Measurements from ENCODE around the gene IQSEC3.

IQSEC3 gene

DNA sequence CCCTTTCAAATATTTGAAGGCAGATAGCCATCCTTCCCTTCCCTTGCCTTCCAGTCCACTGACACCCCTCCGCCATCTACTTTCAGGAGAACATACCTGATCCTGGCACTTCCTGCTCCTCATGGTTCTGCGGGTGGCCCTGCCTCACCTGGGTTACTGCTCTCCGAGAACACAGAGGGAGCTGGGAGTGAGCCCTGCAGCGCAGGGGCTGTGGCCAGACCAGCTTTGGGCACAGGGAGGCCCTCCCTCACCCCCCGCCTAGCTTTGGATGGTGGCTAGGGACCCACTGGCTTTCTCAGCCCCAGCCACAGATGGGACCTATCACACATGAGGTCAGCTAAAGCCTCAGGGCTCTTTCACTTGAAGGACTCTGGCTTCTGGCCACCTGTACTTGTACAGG, 12.4 kb downstream of the IQSEC3 start:
- DNase-seq (ENCODE audit: low spot score): no peak

DNA sequence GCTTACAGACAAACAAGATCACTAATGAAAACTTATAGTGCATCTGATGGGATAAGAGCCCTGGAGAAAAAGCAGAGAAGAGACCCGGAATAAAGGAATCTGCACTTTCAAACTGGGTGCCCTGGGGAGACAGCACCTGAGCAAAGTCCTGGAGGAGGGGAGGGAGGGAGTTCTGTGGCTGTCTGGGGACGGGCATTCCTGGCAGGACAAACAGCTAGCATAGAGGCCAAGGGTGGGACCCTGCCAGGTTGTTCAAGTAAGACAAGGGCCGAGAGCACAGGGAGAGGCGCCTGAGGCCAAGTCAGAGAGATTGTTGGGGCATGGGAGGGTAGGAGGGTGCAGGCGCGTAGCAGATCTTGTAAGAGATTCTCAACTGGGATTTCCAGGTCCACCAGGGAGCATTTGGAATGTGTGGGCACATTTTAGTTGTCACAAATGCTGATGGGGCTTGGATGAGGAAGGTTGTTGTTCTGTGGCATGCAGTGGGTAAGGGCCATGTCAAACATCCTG, 14.2 kb downstream of the IQSEC3 start:
- no peak for DNase-seq (ENCODE audit: low spot score)

DNA sequence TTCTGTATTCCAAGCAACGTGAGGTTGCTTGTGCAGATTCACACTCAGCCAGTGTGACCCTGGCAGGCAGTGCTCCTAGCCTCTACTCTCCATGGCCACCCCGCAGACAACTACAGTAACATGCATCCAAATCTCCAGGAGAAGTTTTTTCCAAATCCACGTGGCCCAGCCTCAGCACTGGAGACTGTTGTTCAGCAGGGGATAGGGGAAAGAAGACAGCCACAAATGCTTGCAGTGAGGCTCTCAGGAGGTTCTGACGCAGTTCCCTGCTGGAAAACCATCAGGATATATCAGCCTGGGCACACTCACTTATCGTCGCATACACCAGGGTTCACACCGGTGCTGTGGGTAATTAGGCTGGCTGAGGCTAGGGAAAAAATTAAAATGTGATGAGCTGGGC, 16.2 kb downstream of the IQSEC3 start:
- DNase-seq (ENCODE audit: low spot score): no peak

DNA sequence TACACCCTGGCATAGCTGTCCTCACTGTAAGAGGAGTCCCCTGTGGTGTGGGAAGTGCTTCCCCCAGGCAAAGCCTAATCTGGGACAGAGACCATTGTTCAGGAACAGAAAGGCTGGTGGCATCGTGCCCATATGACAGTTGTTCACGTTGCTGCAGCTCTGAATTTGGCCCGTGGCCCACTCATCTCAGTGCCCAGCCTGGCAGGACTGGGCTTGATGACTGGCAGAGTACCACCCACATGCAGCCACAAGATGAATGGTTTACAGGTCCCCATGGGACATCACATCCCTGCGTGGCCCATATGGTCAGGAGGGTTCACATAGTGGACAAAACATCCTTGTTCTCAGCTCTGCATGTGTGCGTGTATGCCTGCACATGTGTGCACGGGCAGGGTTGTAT, 17.5 kb downstream of the IQSEC3 start:
- DNase-seq (ENCODE audit: low spot score): peak; percentile 91

DNA sequence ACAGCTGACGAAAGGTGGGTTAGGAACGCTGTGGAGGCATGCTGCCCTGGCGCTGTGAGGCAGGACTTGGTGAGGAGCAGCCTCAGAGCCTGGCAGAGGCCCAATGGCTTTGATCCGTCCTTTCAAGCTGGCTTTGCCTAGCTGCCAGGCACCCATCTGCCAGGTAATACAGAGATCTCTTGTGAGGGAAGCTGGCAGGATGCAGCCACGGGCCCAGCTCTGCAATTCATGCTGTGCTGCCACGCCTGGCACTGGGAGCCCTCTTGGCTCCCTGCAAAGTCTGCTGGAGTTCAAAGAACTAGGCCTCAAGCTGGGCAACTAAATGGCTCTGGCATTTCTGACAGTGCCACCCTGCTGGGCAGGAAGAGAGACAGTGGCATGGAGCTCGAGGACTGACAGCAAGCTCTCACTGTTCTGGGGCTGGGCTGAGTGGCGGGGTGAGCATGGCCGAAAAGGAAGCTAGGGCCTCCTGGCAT, 18.7 kb downstream of the IQSEC3 start:
- DNase-seq (ENCODE audit: low spot score): peak; percentile 92

DNA sequence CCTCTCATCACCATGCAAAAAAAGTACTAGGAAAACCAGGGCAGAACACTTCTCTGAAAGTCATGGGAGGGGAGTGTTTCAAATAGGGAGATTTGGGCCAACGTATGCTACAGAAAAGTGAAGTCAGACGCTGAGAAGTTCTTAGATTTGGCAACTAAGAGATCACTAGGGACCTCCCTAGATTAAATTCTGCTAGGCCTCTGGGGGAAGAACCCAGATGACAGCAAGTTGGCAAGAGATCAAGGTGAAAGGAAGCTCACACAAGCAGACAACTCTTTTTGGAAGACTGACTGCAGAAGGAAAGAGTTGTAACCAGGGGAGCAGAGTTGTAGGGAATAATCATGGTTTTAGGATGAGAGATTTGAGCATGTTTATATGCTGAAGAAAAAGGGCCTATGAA, 20.7 kb downstream of the IQSEC3 start:
- no peak for DNase-seq (ENCODE audit: low spot score)

DNA sequence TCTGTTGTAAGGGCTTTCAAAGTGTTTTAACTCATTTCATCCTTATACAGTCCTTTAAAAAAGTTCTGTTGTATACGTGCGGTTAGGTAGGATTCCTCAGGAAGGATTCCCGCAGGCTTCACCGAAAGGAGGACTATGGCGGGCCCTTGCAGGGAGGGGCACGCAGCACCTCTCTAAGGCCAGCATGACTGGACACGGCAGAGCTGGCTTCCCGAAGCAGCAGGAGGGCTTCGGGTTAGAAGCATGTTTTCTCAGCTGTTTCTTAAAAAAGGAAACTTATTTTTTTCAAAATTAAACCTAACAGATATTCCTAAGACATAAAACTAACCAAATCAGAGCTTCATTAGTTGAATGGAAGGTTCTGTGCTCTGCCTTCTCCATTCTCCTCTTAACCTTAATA, 21.3 kb downstream of the IQSEC3 start:
- DNase-seq (ENCODE audit: low spot score): no peak

DNA sequence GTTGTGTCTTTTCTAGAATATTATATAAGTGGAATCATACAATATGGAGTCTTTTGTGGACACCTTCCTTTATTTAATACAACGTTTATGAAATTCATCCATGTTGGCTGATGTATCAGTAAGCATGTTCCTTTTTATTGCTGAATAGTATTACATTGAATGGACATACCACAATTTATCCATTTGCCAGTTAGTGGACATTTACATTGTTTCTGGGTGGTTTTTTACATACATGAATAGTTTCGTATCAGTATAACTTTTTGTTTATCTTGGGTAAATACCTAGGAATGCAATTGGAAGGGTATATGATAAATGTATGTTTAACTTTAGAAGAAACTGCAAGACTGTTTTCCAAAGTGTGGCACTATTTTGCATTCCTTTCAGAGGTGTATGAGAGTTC, 23.1 kb downstream of the IQSEC3 start:
- DNase-seq (ENCODE audit: low spot score): no peak

DNA sequence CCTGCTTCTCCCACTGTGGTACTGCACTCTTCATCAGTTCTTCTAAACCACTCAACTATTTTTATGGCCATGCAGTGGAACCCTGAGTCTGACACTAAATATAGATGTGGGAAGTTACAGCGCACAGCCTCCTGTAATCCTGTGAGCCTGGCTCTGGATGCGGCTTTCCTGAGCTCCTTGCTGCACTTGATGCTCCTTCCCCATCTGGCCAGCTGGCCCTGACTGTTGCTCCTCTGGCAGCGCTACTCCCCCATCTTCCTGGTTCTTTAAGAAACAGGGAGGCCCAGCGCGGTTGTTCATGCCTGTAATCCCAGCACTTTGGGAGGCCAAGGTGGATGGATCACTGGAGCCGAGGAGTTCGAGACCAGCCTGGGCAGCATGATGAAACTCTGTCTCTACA, 24.6 kb downstream of the IQSEC3 start:
- no peak for DNase-seq (ENCODE audit: low spot score)

DNA sequence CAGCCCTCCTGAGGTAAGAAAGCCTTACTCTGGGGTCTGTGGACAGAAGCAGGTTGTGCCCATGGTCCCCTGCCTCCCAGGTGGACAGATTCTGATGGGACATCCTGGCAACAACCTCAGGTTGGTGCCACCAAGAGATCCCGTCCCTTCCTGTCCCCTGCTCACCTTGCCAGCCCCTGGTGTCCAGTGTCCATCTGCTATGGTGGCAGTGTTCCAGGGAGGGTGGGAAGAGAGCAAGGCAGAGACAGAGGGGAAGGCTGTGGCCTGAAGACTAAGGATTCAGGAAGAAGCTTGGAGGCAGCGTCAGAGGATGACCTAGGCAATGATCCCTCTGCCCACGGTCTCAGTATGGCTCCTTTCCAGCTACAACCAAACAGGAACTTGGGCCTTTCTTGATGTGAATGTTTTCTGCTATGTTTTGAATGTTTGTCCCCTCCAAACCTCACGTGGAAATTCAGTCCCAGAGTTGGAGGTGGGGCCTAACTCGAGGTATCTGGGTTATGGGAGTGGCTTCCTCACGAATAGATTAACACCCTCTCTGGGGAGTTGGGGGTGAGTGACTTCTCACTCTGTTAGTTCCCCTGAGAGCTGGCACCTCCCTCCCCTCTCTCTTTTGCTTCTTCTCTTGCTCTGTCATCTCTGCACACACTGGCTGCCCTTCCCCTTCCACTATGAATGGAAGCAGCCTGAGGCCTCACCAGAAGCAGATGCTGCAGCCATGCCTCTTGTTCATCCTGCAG, 26.9 kb downstream of the IQSEC3 start:
- peak; percentile 75 for DNase-seq (ENCODE audit: low spot score)

DNA sequence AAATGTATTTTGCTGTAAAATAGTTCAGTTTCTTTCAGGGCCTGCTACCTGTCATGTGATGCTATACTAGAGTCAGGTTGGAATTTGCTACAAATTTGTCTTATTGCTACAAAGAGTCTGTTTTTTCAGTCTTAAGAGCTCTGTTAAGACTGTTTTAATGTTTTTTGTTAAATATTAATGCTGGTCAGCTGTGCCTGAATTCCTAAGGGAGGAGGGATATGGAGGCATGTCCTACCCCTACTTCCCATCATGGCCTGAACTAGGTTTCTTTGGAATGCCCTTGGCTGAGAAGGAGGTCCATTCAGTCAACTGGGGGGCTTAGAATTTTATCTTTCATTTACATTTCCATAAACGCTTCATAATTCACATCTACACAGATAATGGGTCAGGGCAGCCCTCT, 30.0 kb downstream of the IQSEC3 start:
- DNase-seq (ENCODE audit: low spot score): no peak

DNA sequence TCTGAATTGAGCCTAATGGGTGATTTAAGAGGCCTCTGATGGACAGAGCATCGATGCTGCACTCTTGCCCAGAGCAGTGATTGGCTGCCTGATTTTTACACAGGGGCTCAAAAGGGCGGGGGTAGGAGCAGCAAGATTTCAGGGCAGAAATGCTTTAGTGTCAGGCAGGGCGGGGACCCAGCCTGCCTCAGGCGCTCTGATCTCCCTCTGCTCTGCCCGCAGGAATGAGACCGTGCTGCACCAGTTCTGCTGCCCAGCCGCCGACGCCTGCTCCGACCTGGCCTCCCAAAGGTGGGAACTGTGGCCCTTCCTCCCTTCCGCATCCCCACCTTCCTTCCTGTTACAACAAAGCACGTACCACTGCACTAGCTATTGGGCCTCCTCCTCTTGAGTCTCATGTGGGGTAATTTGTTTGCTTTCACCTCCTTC, 32.4 kb downstream of the IQSEC3 start:
- DNase-seq (ENCODE audit: low spot score): no peak

DNA sequence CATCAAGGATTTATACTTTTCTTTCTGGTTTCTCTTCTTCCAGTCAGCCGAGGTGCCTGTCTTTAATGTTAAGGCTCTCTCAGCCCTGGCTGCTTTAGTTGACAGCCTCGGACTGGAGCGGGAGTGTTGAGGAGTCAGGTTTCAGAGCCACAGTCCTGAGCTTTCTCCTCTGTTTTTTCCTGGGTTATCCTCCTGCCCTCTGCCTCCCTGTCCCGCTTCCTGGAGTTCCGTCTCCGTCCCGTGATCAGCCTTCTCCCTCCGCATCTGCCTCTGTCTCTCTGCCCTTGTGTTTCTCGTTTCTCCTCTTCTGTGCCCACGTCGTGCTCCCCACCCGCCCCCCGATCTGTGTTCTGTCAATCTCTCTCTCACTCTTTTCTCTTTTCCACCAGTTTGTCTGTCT, 33.0 kb downstream of the IQSEC3 start:
- DNase-seq (ENCODE audit: low spot score): no peak

DNA sequence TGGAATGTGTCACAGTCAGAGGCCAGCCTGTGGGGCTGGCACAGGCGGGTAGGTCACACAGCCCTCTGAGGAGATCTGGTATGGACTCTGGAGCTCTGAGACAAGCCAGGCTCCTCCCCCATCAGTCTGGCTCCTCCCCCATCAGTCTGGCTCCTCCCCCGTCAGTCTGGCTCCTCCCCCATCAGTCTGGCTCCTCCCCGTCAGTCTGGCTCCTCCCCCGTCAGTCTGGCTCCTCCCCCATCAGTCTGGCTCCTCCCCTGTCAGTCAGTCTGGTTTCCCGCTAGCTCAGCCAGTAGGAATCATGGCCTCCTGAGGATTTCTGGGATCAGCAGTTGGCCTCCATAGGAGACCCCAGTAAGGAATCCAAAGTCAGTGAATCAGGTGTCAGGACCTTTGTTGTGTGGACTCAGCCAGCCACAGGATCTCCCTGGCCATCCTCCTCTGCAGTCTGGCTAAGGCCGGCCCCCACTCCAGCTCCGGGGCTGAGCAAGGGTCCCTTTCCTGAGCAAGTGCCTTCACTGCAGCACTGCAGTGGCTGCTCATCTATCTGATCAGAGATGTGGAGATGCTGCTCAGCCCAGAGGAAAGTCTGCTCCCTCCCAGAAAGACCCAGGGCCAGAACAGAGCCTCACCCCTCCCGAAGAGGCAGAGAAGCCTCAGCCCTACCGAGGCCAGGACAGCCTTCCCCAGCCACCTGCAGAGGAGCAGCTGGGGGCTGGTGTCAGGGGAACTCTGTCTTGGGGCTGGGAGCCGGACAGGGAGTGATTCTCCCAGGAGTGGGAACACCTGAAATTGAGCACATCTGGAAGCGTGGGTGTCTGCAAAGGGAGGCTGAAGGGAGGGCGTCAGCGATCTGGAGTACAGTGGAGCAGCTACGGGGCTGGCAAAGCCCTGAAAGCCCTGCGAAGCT, 35.7 kb downstream of the IQSEC3 start:
- DNase-seq (ENCODE audit: low spot score): no peak

DNA sequence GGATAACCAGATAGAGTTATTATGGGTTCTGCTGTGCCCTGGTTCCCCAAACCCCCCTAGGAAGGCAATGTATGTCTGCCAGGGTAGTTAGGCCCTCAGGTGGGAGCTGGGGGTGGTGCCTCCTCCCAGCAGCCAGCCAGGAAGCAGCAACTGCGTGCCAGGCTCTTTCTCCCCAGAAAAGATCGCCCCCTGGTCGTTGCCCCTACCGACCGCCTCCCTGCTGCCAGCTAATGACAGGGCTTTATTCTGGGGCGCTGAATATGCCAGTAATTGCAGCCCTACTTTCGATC, 36.3 kb downstream of the IQSEC3 start:
- DNase-seq (ENCODE audit: low spot score): no peak

DNA sequence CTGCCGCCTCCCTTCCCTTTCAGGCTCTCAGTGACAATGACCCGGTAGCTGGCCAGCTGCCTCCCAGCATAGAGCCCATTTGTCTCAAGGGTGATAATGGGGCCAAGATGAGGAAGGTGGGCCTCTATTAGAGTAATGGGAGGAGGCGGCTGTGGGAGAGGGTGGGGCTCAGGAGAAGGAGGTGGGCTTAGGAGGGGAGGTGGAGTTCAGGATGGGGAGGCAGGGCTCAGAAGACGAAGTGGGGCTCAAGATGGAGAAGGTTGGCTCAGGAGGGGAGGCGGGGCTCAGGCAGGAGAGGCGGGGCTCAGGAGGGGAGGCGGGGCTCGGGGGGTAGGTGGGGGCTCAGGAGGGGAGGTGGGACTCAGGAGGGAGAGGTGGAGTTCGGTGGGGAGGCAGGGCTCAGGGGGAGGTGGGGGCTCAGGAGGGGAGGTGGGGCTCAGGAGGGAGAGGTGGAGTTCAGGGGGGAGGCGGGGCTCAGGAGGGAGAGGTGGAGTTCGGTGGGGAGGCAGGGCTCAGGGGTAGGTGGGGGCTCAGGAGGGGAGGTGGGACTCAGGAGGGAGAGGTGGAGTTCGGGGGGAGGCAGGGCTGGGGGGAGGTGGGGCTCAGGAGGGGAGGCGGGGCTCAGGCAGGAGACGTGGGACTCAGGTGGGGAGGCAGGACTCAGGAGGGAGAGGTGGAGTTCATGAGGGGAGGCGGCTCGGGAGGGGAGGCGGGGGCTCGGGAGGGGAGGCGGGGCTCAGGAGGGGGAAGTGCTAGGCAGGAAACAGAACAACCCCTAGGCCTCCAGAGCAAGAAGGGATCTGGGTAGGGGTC, 36.8 kb downstream of the IQSEC3 start:
- DNase-seq (ENCODE audit: low spot score): no peak

DNA sequence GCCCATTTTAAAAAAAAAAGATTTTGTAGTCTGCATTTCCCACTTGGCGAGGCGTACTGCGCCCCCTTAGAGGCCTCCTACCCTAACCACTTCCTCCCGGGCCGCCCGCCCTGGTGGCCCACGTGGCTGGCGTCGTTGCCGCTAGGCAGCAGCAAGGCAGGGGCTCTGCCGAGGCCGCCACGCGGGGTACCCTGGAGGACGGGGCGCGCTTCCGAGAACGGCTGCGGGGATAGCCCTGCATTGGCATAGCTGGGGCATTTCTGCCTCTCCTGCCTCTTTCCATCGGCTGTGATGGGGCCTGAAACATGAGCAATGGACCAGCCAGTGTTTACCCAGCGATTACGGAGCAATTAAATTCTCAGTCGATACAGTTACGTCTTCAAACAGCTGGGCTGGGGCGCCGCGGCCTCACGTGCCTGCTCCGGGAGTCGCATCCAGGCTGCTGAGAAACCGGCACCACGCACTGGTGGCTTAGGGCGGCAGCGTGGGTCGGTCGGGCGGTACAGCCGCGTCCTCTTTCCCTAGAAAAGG, 38.0 kb downstream of the IQSEC3 start:
- DNase-seq (ENCODE audit: low spot score): no peak

DNA sequence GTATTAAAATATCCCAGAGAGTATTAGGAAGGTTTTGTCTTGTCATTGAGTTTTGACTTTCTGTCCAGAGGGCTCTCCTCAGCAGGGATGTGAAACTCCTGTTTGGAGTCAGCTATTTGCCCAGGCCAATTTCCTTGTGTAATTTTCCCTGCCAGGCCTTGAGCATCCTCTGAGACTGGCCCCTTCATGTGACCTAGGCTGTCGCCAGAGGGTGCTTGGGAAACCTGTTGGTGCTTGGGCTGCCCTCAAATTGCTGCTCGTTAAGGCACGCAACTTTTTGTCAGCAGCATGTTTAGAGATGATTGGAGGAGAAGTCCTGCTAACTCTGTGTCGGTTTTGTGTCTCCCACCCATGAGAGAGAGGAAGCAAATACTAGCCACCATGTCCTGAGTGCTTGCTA, 39.1 kb downstream of the IQSEC3 start:
- DNase-seq (ENCODE audit: low spot score): no peak

DNA sequence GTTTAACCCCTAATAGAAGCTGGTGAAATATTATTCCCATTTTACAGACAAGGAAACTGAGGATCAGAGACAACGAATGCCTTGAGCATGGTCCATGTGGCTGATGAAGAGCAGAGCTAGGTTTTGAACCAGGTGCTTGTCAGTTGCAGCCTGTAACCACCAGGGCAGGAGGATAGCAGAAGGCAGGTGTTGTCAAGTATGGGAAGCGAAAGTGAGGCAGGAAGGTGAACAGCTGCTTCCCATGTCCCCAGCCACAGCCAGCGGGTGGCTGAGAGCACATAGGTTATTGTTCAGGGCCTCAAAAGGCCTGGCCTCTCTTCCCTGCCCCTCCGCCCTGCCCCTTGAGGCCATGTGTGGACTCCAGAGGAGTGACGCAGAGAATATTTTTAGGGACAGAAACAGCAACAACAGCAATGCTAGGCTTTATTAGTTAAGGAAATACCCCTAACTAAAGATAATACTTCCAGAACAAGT, 39.6 kb downstream of the IQSEC3 start:
- DNase-seq (ENCODE audit: low spot score): no peak

DNA sequence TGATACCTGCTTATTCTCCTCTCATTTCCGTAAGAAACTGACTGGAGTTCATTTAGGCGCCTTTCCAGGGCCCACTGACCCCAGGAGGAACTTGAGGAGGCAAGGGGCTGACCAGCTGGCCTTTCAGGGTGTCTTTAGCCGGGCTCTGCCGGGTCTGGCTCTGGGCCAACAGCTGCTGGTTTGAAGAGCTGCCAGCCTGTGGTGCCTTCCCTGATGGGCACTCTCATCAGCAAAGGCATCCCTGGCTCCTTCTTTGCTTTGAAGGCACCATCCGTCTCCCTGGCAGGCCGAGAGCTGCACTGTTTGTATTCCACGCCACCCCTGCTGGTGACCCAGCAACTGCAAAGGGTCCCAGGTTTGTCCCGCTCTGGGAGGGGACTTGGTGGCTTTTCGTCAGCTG, 42.0 kb downstream of the IQSEC3 start:
- DNase-seq (ENCODE audit: low spot score): peak; percentile 48

DNA sequence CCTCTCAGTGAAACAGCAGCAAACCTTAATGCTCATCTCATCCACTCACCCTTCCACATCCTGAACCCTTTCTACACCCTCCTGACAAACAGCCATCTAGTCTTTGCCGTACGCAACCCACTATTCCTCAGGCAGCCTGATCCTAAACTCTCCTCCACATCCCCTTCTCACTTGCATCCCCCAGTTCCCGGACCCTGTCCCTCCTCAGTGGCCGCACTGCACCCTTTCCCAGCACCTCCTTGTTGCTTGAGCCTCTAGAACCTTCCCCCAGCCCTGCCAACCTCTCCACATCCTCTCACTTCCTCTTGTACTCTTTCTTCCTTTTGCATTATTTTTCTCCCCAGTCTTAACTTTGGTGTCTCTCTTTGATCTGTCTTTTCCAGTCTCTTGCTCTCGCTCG, 42.9 kb downstream of the IQSEC3 start:
- DNase-seq (ENCODE audit: low spot score): no peak

DNA sequence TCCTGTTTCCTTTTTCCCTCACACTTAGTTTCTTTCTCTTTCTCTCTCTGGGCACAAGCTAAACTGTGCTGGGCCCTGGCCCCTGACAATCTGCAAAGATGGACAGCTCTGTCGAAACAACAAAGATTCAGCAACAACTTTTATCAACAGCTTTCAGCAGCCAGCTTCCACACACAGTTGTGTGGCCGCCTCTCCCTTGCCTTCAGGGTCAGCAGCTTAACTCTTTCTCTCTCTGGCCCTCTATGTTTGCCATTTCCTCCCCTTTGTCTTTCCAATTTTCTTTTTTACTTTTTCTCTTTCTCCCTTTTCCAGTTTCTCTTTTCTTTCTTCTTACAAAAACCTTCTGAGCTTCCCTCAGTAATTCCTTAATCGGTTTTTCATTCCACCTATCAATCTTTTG, 43.3 kb downstream of the IQSEC3 start:
- DNase-seq (ENCODE audit: low spot score): no peak
